Coronary artery (tissue), 2 donors: ENCODE results near the gene EDIL3.

Source experiments
- DNase-seq: peaks from one replicate; pipeline ENCODE4 v3.0.0-alpha.2; 2017; ENCODE audit warnings: low spot score
- H3K27ac ChIP-seq, 2 donors: fragments of 200-600 bp; sonication (generic); one replicate each; pipeline ENCODE4 v1.5.1; 2016 to 2019
- H3K4me3 ChIP-seq: fragments of 200-600 bp; sonication (generic); 2 replicates; pipeline ENCODE4 v1.5.1; 2016; ENCODE audit warnings: mild to moderate bottlenecking, moderate library complexity
- CTCF ChIP-seq: fragments of 200-600 bp; sonication (generic); IDR thresholded peaks from one replicate; pipeline ENCODE4 v1.5.1; 2019; ENCODE audit warnings: antibody characterized with exemption

EDIL3 gene

GRCh38 chr5:83956386-83956785 lies 428.3 kb downstream of the EDIL3 start:
- Histone ChIP-seq H3K4me3 (peak overlapping the region; percentile 28), H3K27ac (no peak overlapping the region)
- no peak for TF ChIP-seq CTCF
- no peak for DNase-seq

GRCh38 chr5:83955916-83956315 lies 428.8 kb downstream of the EDIL3 start:
- TF ChIP-seq CTCF = no peak
- Histone ChIP-seq H3K27ac (peak overlapping the region in 1 of 2 donors; percentile 3), H3K4me3 (peak overlapping the region; percentile 28)
- no peak for DNase-seq

GRCh38 chr5:83947763-83948162 lies 436.9 kb downstream of the EDIL3 start:
- Histone ChIP-seq H3K4me3 (no peak overlapping the region), H3K27ac (no peak overlapping the region)
- no peak for TF ChIP-seq CTCF
- no peak for DNase-seq

GRCh38 chr5:83946516-83946915 lies 438.2 kb downstream of the EDIL3 start:
- no peak for TF ChIP-seq CTCF
- no peak overlapping the region for H3K4me3 ChIP-seq
- H3K27ac ChIP-seq = no peak overlapping the region
- no peak for DNase-seq

GRCh38 chr5:83942155-83942554 lies 442.5 kb downstream of the EDIL3 start:
- TF ChIP-seq CTCF = no peak
- H3K4me3 ChIP-seq = no peak overlapping the region
- DNase-seq = no peak
- no peak overlapping the region for H3K27ac ChIP-seq

GRCh38 chr5:83937837-83938236 lies 446.8 kb downstream of the EDIL3 start:
- TF ChIP-seq CTCF = no peak
- no peak overlapping the region for H3K27ac ChIP-seq
- DNase-seq = no peak
- H3K4me3 ChIP-seq = no peak overlapping the region

GRCh38 chr5:83931969-83932368 lies 452.7 kb downstream of the EDIL3 start:
- H3K27ac ChIP-seq = no peak overlapping the region
- TF ChIP-seq CTCF = no peak
- no peak for DNase-seq
- H3K4me3 ChIP-seq = no peak overlapping the region
